Measurements from ENCODE around the gene DMKN.

DMKN gene

GRCh38 chr19:35524181-35524837 lies 10.9 kb upstream of the DMKN start:
- H3K27ac Mint-ChIP-seq, result no peak overlapping the region
- H3K27me3 Mint-ChIP-seq, result peaks cover 23% of the 10 kb centered on the region
- H3K9me3 Mint-ChIP-seq, result no peaks in the 10 kb centered on the region
- no peaks in the 10 kb centered on the region for H3K36me3 Mint-ChIP-seq (ENCODE audit: low read depth)
- no peak for DNase-seq
- no peaks in the 10 kb centered on the region for H3K4me1 Mint-ChIP-seq (ENCODE audit: low read depth)
- H3K4me3 Mint-ChIP-seq, result no peak overlapping the region

GRCh38 chr19:35522745-35523327 lies 9.4 kb upstream of the DMKN start:
- Mint-ChIP-seq H3K9me3 (no peaks in the 10 kb centered on the region), H3K4me1 (ENCODE audit: low read depth) (no peaks in the 10 kb centered on the region), H3K36me3 (ENCODE audit: low read depth) (no peaks in the 10 kb centered on the region), H3K27me3 (peaks cover 12% of the 10 kb centered on the region), H3K27ac (no peak overlapping the region), H3K4me3 (no peak overlapping the region)
- no peak for DNase-seq

- H3K27ac Mint-ChIP-seq, result no peak overlapping the region
- H3K36me3 Mint-ChIP-seq (ENCODE audit: low read depth), result no peaks in the 10 kb centered on the region
- H3K4me1 Mint-ChIP-seq (ENCODE audit: low read depth), result no peaks in the 10 kb centered on the region
- H3K27me3 Mint-ChIP-seq, result peaks cover 2% of the 10 kb centered on the region
- no peak overlapping the region for H3K4me3 Mint-ChIP-seq
- no peaks in the 10 kb centered on the region for H3K9me3 Mint-ChIP-seq
- no peak for DNase-seq
Observed at GRCh38 chr19:35521124-35521743, 7.8 kb upstream of the DMKN start.

- H3K9me3 Mint-ChIP-seq, result no peaks in the 10 kb centered on the region
- H3K27me3 Mint-ChIP-seq, result peaks cover 3% of the 10 kb centered on the region
- no peak for DNase-seq
- no peaks in the 10 kb centered on the region for H3K4me1 Mint-ChIP-seq (ENCODE audit: low read depth)
- no peak overlapping the region for H3K27ac Mint-ChIP-seq
- no peak overlapping the region for H3K4me3 Mint-ChIP-seq
- no peaks in the 10 kb centered on the region for H3K36me3 Mint-ChIP-seq (ENCODE audit: low read depth)
Observed at GRCh38 chr19:35519291-35519690, 5.8 kb upstream of the DMKN start.

GRCh38 chr19:35518313-35518712 lies 4.9 kb upstream of the DMKN start:
- Mint-ChIP-seq H3K9me3 (no peaks in the 10 kb centered on the region), H3K27ac (no peak overlapping the region), H3K4me3 (no peak overlapping the region), H3K27me3 (peaks cover 12% of the 10 kb centered on the region), H3K4me1 (ENCODE audit: low read depth) (no peaks in the 10 kb centered on the region), H3K36me3 (ENCODE audit: low read depth) (no peaks in the 10 kb centered on the region)
- no peak for DNase-seq

GRCh38 chr19:35517342-35517741 lies 3.9 kb upstream of the DMKN start:
- H3K27ac Mint-ChIP-seq, result no peak overlapping the region
- H3K9me3 Mint-ChIP-seq, result no peaks in the 10 kb centered on the region
- H3K4me3 Mint-ChIP-seq, result no peak overlapping the region
- H3K4me1 Mint-ChIP-seq (ENCODE audit: low read depth), result no peaks in the 10 kb centered on the region
- peaks cover 21% of the 10 kb centered on the region for H3K27me3 Mint-ChIP-seq
- no peaks in the 10 kb centered on the region for H3K36me3 Mint-ChIP-seq (ENCODE audit: low read depth)
- no peak for DNase-seq

- H3K36me3 Mint-ChIP-seq (ENCODE audit: low read depth), result no peaks in the 10 kb centered on the region
- H3K9me3 Mint-ChIP-seq, result no peaks in the 10 kb centered on the region
- peaks cover 32% of the 10 kb centered on the region for H3K27me3 Mint-ChIP-seq
- H3K4me1 Mint-ChIP-seq (ENCODE audit: low read depth), result no peaks in the 10 kb centered on the region
- H3K27ac Mint-ChIP-seq, result no peak overlapping the region
- no peak for DNase-seq
- no peak overlapping the region for H3K4me3 Mint-ChIP-seq
Observed at GRCh38 chr19:35516310-35516709, 2.9 kb upstream of the DMKN start.

- no peaks in the 10 kb centered on the region for H3K9me3 Mint-ChIP-seq
- H3K4me3 Mint-ChIP-seq, result no peak overlapping the region
- H3K36me3 Mint-ChIP-seq (ENCODE audit: low read depth), result no peaks in the 10 kb centered on the region
- H3K4me1 Mint-ChIP-seq (ENCODE audit: low read depth), result peaks cover 14% of the 10 kb centered on the region
- DNase-seq, result no peak
- H3K27me3 Mint-ChIP-seq, result peaks cover 51% of the 10 kb centered on the region
- no peak overlapping the region for H3K27ac Mint-ChIP-seq
Observed at GRCh38 chr19:35514282-35514809, 897 bp upstream of the DMKN start.

- Mint-ChIP-seq H3K27ac (no peak overlapping the region), H3K9me3 (no peaks in the 10 kb centered on the region), H3K4me1 (ENCODE audit: low read depth) (peaks cover 16% of the 10 kb centered on the region), H3K27me3 (peaks cover 59% of the 10 kb centered on the region), H3K36me3 (ENCODE audit: low read depth) (no peaks in the 10 kb centered on the region), H3K4me3 (no peak overlapping the region)
- no peak for DNase-seq
Observed at GRCh38 chr19:35512831-35513627, 420 bp downstream of the DMKN start.

GRCh38 chr19:35511337-35511736 lies 2.1 kb downstream of the DMKN start:
- H3K4me3 Mint-ChIP-seq, result no peak overlapping the region
- DNase-seq, result no peak
- no peak overlapping the region for H3K27ac Mint-ChIP-seq
- H3K36me3 Mint-ChIP-seq (ENCODE audit: low read depth), result no peaks in the 10 kb centered on the region
- H3K27me3 Mint-ChIP-seq, result peaks cover 70% of the 10 kb centered on the region
- peaks cover 16% of the 10 kb centered on the region for H3K4me1 Mint-ChIP-seq (ENCODE audit: low read depth)
- H3K9me3 Mint-ChIP-seq, result no peaks in the 10 kb centered on the region

- Mint-ChIP-seq H3K9me3 (no peaks in the 10 kb centered on the region), H3K4me3 (peak overlapping the region; percentile 67), H3K4me1 (ENCODE audit: low read depth) (peaks cover 16% of the 10 kb centered on the region), H3K36me3 (ENCODE audit: low read depth) (no peaks in the 10 kb centered on the region), H3K27ac (no peak overlapping the region), H3K27me3 (peaks cover 72% of the 10 kb centered on the region)
- no peak for DNase-seq
Observed at GRCh38 chr19:35510626-35510964, 2.9 kb downstream of the DMKN start.

- H3K36me3 Mint-ChIP-seq (ENCODE audit: low read depth), result no peaks in the 10 kb centered on the region
- peak overlapping the region; percentile 67 for H3K4me3 Mint-ChIP-seq
- peaks cover 77% of the 10 kb centered on the region for H3K27me3 Mint-ChIP-seq
- DNase-seq, result peak; percentile 84
- H3K4me1 Mint-ChIP-seq (ENCODE audit: low read depth), result peaks cover 16% of the 10 kb centered on the region
- no peaks in the 10 kb centered on the region for H3K9me3 Mint-ChIP-seq
- no peak overlapping the region for H3K27ac Mint-ChIP-seq
Observed at GRCh38 chr19:35509861-35510625, 3.4 kb downstream of the DMKN start.

GRCh38 chr19:35509018-35509652 lies 4.3 kb downstream of the DMKN start:
- Mint-ChIP-seq H3K4me1 (ENCODE audit: low read depth) (peaks cover 16% of the 10 kb centered on the region), H3K36me3 (ENCODE audit: low read depth) (no peaks in the 10 kb centered on the region), H3K4me3 (peak overlapping the region; percentile 67), H3K27ac (no peak overlapping the region), H3K9me3 (no peaks in the 10 kb centered on the region), H3K27me3 (peaks cover 76% of the 10 kb centered on the region)
- DNase-seq, result peak; percentile 49

- Mint-ChIP-seq H3K27me3 (peaks cover 70% of the 10 kb centered on the region), H3K36me3 (ENCODE audit: low read depth) (no peaks in the 10 kb centered on the region), H3K9me3 (no peaks in the 10 kb centered on the region), H3K27ac (no peak overlapping the region), H3K4me3 (no peak overlapping the region), H3K4me1 (ENCODE audit: low read depth) (peaks cover 16% of the 10 kb centered on the region)
- no peak for DNase-seq
Observed at GRCh38 chr19:35508129-35508528, 5.3 kb downstream of the DMKN start.

Measured in activated T-cell treated with anti-CD3 and anti-CD28 coated beads, Interleukin-2, amount 50 U/mL, for 24 hours (primary cell).